ENCODE measurements around the gene PCED1B. TPM values are rescaled to one million over a fixed set of nuclear protein-coding genes. Genes with fewer than 3 reads are reported as not detected.

The PCED1B gene
- total and polyA plus RNA-seq, 2 experiments from 2014 or later: 5.1 to 6.6 TPM

DNA sequence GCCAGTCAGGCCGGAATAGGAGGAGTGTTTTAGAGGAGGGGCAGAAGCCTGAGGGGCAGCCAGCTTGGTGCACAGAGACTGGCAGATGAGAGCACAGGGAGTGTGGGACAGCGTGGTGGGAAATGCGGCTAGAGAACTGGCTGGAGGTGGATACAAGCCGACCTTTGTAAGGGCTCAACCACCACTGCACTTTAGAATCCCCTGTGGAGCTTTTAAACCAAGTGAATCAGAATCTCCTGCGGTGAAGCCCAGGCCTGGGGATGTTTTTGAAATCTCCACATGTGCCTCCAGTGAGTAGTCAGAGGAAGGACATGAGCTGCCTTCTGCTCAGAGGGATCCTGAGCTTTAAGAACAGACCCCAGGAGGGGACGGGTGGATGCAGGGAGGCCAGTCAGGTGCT is 10.9 kb upstream of the PCED1B start (continued):
- TF ChIP-seq, protein P1, sequence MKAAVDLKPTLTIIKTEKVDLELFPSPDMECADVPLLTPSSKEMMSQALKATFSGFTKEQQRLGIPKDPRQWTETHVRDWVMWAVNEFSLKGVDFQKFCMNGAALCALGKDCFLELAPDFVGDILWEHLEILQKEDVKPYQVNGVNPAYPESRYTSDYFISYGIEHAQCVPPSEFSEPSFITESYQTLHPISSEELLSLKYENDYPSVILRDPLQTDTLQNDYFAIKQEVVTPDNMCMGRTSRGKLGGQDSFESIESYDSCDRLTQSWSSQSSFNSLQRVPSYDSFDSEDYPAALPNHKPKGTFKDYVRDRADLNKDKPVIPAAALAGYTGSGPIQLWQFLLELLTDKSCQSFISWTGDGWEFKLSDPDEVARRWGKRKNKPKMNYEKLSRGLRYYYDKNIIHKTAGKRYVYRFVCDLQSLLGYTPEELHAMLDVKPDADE (IDR thresholded peaks at IDR 0.05): no peak
- TF ChIP-seq JUNB (IDR thresholded peaks at IDR 0.05; ENCODE audit: unreplicated experiment) (no peak), ZNF114 (CRISPR knock-in tag; IDR thresholded peaks at IDR 0.05) (no peak), CREB1 (CRISPR knock-in tag; IDR thresholded peaks at IDR 0.05; ENCODE audit: low read depth) (no peak)

DNA sequence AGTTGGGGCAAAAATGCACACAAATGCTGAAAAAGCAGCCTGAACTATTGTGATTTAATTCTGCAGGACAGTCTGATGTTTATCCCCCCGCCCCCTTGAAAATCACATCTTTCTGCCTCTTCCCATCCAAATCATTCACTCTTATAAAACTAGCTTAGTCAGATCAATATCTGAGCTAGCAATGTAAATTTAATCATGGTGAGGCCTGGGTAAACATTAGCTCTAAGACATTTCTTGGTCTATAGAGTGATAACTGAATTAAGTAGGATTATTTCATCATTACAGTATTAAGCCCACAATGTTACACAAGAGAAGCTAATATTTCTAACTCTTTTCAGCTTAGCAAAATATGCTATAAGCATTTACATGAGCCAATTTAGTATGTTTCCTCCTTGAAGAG is 9.1 kb upstream of the PCED1B start:
- Histone ChIP-seq H3K4me3 (no peak overlapping the region), H3K27me3 (ENCODE audit: insufficient read depth) (no peaks in the 10 kb centered on the region), H3K36me3 (ENCODE audit: insufficient read depth) (no peaks in the 10 kb centered on the region), H2AFZ (no peak overlapping the region; the same call in 1 of the 2 replicates), H3F3A (replicated peaks; ENCODE audit: low read depth) (no peaks in the 10 kb centered on the region), H3K4me1 (ENCODE audit: insufficient read depth) (peaks cover 4% of the 10 kb centered on the region; the same call in 1 of the 2 replicates), H3K79me2 (replicated peaks; ENCODE audit: insufficient read depth) (no peaks in the 10 kb centered on the region), H4K20me1 (replicated peaks; ENCODE audit: insufficient read depth) (no peaks in the 10 kb centered on the region), H3K9me2 (ENCODE audit: insufficient read depth) (no peaks in the 10 kb centered on the region), H3K4me2 (no peak overlapping the region), H3K27ac (ENCODE audit: low read depth) (no peak overlapping the region)
- H3K4me3 Mint-ChIP-seq: no peak overlapping the region
- no peak for ATAC-seq
- peaks cover 1% of the 10 kb centered on the region for H3K27me3 Mint-ChIP-seq (ENCODE audit: insufficient read depth, low read depth, poor library complexity)
- no peak overlapping the region for H3K27ac Mint-ChIP-seq
- no peaks in the 10 kb centered on the region for H3K9me3 Mint-ChIP-seq
- no peak for DNase-seq (ENCODE audit: low spot score)
- TF ChIP-seq, protein P2, sequence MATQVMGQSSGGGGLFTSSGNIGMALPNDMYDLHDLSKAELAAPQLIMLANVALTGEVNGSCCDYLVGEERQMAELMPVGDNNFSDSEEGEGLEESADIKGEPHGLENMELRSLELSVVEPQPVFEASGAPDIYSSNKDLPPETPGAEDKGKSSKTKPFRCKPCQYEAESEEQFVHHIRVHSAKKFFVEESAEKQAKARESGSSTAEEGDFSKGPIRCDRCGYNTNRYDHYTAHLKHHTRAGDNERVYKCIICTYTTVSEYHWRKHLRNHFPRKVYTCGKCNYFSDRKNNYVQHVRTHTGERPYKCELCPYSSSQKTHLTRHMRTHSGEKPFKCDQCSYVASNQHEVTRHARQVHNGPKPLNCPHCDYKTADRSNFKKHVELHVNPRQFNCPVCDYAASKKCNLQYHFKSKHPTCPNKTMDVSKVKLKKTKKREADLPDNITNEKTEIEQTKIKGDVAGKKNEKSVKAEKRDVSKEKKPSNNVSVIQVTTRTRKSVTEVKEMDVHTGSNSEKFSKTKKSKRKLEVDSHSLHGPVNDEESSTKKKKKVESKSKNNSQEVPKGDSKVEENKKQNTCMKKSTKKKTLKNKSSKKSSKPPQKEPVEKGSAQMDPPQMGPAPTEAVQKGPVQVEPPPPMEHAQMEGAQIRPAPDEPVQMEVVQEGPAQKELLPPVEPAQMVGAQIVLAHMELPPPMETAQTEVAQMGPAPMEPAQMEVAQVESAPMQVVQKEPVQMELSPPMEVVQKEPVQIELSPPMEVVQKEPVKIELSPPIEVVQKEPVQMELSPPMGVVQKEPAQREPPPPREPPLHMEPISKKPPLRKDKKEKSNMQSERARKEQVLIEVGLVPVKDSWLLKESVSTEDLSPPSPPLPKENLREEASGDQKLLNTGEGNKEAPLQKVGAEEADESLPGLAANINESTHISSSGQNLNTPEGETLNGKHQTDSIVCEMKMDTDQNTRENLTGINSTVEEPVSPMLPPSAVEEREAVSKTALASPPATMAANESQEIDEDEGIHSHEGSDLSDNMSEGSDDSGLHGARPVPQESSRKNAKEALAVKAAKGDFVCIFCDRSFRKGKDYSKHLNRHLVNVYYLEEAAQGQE (IDR thresholded peaks at IDR 0.05; ENCODE audit: unreplicated experiment): no peak
- TF ChIP-seq ZNF114 (CRISPR knock-in tag; IDR thresholded peaks at IDR 0.05): no peak
- TF ChIP-seq EZH2phosphoT487 (IDR thresholded peaks at IDR 0.05; ENCODE audit: unreplicated experiment): no peak
- no peak for TF ChIP-seq CREB1 (CRISPR knock-in tag; IDR thresholded peaks at IDR 0.05; ENCODE audit: low read depth)
- TF ChIP-seq, protein P3, sequence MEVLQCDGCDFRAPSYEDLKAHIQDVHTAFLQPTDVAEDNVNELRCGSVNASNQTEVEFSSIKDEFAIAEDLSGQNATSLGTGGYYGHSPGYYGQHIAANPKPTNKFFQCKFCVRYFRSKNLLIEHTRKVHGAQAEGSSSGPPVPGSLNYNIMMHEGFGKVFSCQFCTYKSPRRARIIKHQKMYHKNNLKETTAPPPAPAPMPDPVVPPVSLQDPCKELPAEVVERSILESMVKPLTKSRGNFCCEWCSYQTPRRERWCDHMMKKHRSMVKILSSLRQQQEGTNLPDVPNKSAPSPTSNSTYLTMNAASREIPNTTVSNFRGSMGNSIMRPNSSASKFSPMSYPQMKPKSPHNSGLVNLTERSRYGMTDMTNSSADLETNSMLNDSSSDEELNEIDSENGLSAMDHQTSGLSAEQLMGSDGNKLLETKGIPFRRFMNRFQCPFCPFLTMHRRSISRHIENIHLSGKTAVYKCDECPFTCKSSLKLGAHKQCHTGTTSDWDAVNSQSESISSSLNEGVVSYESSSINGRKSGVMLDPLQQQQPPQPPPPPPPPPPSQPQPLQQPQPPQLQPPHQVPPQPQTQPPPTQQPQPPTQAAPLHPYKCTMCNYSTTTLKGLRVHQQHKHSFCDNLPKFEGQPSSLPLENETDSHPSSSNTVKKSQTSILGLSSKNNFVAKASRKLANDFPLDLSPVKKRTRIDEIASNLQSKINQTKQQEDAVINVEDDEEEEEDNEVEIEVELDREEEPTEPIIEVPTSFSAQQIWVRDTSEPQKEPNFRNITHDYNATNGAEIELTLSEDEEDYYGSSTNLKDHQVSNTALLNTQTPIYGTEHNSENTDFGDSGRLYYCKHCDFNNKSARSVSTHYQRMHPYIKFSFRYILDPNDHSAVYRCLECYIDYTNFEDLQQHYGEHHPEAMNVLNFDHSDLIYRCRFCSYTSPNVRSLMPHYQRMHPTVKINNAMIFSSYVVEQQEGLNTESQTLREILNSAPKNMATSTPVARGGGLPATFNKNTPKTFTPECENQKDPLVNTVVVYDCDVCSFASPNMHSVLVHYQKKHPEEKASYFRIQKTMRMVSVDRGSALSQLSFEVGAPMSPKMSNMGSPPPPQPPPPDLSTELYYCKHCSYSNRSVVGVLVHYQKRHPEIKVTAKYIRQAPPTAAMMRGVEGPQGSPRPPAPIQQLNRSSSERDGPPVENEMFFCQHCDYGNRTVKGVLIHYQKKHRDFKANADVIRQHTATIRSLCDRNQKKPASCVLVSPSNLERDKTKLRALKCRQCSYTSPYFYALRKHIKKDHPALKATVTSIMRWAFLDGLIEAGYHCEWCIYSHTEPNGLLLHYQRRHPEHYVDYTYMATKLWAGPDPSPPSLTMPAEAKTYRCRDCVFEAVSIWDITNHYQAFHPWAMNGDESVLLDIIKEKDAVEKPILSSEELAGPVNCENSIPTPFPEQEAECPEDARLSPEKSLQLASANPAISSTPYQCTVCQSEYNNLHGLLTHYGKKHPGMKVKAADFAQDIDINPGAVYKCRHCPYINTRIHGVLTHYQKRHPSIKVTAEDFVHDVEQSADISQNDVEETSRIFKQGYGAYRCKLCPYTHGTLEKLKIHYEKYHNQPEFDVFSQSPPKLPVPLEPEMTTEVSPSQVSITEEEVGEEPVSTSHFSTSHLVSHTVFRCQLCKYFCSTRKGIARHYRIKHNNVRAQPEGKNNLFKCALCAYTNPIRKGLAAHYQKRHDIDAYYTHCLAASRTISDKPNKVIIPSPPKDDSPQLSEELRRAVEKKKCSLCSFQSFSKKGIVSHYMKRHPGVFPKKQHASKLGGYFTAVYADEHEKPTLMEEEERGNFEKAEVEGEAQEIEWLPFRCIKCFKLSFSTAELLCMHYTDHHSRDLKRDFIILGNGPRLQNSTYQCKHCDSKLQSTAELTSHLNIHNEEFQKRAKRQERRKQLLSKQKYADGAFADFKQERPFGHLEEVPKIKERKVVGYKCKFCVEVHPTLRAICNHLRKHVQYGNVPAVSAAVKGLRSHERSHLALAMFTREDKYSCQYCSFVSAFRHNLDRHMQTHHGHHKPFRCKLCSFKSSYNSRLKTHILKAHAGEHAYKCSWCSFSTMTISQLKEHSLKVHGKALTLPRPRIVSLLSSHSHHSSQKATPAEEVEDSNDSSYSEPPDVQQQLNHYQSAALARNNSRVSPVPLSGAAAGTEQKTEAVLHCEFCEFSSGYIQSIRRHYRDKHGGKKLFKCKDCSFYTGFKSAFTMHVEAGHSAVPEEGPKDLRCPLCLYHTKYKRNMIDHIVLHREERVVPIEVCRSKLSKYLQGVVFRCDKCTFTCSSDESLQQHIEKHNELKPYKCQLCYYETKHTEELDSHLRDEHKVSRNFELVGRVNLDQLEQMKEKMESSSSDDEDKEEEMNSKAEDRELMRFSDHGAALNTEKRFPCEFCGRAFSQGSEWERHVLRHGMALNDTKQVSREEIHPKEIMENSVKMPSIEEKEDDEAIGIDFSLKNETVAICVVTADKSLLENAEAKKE (CRISPR knock-in tag; IDR thresholded peaks at IDR 0.05): no peak
- TF ChIP-seq NANOG (IDR thresholded peaks at IDR 0.05; ENCODE audit: borderline replicate concordance): no peak
- no peak for TF ChIP-seq ZNF331 (CRISPR knock-in tag; IDR thresholded peaks at IDR 0.05; ENCODE audit: low read depth)
- H3K36me3 Mint-ChIP-seq (ENCODE audit: low read depth): no peaks in the 10 kb centered on the region
- peaks cover 25% of the 10 kb centered on the region for H3K4me1 Mint-ChIP-seq

All from GM23338 (cell line).